CMK (cell line): ENCODE data around the gene TENM4.

Experiments
- DNase-seq: peaks from one replicate; pipeline ENCODE4 v3.0.0-alpha.2; 2010; ENCODE audit warnings: low read depth

Gene TENM4

DNA sequence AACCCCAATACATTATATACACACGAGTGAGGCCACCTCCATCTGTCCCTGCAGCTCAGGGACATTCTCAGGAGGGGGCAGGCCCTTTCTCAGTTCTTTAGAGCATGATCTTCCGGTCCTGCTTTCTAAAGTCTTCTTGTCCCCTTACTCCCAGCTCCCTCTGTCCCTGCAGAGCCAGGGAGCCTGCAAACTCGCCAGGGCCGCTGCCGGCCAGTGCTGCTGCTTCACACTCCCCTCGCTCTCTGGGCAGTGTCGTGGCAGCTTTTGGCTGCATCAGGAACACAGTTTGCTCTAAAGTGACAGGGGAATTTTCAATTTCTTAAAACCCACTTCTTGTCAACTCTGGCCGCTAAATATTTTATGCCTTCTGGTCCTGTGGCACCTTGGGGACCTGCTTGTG, 736.0 kb downstream of the TENM4 start:
- DNase-seq = no peak

DNA sequence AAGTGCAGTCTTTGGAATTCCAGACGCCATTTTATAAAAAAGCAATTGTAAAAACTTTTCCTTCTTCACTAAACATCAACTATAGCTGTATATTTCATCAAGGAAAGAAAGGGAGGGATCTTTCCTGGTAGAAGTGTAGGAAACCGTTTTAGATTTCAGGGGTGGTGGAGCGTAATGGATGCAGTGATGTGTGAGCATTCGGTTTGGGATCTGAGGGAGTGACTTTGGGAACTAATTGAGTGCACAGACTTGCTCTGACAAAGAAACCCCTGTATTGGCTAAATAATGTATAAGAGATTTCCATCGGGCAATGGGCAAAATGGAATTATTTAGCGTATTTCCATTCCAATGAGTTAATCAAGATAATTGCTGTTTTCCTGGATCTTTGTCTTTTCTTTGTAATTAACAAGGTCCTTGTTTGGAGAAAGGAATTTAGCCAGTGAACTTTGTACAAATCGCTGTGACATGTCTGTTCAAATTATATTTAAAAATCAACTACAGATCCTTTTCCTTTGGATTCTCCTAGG, 741.2 kb downstream of the TENM4 start:
- DNase-seq = no peak

DNA sequence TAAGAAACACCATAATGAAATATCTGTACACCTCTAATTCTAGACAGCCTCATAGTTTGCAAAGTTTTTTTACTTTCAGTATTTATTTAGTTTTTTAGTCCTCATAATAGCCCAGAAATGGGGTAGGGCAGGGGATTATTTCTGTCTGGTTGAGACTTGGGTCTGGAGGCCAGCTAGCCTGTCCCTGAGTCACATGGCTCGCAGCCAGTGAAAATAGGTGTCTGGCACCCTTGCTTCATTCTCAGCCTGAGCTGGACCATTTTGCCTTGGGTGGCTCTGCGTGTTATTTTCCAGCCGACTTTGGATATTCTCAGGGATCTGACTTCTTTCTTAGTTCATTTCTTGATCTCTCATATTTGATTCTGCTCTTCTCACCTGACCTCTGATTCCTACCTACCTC, 742.2 kb downstream of the TENM4 start:
- DNase-seq = no peak

DNA sequence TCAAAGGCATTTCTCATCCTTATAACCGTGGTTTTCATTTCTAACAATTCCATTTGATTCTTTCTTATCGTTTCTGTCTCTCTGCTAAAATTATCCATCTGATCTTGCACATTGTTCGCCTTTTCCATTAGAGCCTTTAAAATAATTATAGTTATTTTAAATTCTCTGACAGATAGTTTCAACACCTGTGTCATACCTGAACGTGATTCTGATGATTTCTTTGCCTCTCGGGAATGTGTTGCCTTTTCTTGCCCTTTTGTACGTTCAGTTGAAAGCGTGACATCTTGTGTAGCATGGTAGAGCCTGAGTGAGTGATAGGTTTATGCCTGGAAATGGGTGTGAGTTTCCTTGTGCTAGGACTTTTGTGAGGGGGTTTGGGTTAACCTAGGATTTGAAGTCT, 744.7 kb downstream of the TENM4 start:
- DNase-seq = no peak

DNA sequence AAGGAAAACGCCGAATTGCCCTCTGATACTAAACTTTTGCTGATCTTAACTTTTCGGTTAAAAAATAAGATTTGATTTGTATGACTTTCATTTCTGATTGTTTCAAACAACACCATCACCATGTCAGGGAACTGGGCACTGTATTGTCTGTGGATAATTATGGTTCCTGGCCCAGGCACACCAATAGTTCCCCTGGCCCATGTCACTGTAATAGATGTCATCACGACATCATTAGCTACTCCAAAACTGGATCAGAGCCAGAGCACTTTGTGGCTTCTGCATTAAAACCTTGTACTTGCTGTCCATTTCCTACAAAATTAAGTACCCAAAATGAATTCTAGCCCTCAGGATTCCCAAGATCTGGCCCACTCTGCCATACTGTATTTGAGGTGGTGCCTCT, 746.7 kb downstream of the TENM4 start:
- no peak for DNase-seq

DNA sequence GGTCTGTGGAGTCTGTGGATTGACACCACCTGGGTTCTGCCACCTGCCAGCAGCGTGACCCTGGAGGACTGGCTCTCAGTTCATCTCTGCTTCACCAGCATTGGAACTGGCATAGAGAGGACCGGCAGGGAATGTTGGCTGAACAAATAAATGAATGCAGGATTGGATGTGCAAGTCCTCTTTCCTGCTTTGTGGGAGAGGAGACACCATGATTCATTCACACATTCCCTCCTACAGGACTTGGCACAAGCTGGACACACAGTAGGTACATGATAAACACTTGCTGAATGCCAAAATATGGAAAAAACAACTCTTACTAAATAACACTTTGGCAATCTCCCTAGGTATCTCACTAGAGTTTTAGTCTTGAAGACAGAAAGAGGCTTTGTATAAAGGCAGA, 749.6 kb downstream of the TENM4 start:
- no peak for DNase-seq

DNA sequence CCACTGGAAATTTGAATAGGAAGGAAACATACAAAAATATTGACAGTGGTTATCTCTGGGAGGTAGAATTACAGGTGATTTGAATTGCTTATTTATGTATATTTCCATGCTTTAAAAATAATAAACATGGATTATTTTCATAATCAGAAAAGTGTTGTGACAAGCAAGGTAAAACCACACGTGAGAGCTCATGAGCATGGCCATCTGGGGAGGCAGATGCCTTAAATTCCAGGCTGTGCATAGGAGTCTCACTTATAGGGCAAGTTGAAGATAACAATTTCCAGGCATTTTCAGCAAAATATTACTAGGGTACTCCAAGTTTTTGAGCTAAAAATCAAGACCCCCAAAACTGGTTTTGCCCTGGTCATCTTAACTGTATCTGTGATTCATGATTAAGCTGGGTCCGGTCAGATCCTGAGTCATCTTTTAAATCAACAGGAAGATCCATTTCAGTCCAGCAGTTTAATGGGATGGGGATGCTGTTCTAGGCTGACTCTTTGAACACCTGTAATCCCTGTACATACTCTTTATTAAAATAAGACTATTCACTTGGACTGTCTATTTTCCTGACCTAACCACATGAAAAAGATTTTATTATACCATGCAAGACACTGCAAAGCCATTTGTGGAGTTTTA, 750.4 kb downstream of the TENM4 start:
- DNase-seq = no peak

DNA sequence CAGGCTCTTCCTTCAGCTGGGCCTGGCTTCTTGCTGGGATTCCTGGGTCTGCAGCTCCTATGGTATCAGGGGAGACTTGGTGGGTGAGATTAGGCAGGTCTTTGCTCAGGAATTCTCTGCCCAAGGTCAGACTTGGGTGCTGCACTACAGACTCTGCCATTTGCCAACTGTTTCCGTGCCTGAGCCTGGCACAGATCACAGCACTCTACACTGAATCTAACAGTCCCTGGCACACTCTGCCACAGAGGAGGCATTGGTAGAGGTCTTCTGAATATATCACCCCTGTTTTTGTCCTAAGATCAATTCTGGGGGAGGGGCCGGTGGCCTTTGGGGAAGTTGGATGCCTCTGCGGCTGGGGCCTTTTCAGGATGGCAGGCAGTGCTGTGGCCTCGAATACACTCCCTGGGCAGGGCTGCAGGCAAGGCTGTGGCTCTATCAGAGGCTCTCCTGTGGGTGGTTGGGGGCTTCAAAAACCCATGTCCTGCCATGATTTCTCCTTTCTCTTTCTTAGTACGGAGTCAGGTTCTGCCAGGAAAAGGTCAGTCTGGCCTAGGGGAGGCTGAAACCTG, 751.2 kb downstream of the TENM4 start:
- no peak for DNase-seq

DNA sequence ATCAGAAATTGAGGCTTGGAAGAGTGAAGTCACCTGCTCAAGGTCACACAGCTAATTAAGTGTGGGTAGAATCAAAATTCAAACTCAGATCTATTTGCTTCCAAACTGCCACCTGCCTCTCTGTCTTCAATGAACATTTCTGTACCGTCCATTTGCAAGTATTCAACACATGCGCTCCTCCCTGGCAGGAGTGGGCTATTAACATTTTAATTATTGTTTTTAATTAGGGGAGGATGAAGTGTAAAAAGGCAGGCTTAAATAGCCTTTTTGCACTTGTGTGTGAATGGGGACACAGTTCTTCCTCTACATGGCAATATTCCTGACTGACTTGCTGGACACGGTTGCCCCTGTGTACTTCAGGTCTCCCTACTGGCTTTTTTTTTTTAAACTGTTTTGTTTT, 751.7 kb downstream of the TENM4 start:
- DNase-seq = no peak

DNA sequence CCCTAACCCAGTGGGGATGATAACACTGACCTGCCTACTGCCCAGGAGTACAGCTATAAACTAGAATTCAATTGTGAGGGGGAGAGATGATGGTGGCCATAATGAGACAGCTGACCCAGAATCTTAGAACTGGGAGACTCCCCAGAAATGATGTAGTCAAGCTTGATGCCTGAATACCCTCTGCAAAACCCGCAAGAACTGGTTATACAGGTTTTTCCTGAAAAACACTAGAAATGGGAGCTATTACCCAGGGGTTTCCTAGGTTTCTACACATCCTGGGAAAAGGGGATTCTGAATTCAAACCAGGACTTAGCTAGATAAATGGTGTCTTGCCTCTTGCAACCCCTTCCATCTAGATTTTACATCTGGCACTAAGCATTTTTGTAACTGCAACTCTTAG, 752.4 kb downstream of the TENM4 start:
- DNase-seq = no peak

DNA sequence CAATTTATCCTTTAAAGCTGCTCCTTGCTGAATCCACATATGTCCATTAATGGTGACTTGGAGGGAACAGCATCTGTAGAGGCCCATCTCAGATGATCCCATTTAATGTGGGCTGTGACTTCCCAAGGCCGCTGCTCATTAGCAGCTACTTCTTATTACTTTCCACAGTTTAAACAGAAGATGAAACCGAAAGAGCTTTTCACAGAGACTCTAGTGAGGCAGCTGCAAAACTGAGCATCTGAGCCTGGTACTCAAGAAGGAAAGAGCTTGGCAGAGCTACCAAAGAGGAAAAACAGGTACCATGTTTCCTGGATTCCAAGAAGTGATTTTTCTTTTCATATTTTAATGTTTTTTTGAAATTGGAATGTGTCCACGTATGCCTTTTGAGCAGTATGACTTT, 755.7 kb downstream of the TENM4 start:
- DNase-seq = no peak

DNA sequence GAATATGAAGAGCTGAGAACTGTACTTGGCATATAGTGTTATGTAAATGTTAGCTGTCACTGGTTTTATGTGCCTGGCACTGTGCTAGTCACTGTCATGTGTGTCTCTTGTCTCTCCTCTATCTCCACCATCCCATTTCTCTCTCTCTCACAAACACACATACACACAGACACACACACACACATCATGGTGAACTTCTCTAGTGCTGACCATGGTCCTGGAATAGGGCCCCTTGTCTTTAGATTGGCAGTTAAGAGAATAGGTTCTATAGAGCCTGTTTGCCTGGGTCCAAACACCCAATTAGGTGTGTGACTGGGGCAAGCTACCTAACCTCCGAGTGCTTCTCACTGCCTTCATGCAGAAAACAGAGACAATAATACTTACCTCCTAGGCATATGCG, 756.5 kb downstream of the TENM4 start:
- DNase-seq = no peak

DNA sequence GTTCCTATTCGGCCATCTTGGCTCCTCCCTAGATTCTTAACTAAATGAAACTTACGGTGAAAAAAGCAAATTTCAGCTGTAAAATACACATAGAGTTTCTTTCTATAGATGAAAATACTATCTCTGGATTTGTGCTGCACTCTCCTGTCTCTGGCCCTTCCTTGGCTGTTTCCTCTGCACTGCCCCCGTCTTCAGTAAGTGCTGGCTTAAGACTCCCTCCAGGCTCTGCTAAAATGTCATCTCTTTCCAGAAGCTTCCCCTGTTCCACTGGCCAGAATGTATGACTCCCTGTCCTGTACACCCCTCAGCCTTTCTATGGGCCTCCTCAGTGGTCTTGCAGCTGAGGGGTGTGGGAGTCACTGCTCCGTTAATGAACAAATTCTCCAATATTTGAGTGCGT, 757.1 kb downstream of the TENM4 start:
- DNase-seq = no peak

DNA sequence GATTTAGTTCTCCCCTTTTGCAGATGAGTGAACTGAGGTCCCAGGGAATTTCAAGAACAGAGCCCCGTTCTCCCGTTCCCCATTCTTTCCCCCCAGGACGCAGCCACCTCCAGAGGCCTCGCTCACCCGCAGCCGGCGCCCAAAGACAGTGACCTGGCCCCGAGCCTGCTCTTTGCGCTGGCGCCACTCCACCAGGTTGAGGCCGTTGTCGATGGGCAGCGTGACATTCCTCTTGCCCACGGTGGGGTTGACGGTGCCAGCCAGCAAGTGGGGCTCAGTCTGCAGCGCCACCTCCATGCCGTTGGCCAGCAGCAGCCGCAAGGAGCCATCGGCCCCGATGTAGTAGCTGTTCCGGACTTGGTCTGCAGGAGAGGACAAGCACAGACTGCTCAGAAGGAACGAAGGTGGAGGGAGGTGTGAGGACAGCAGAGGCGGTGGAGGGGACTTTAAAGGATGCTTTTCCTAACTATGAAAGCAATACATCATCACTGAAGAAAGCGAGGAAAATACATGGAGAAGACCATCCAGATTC, 764.7 kb downstream of the TENM4 start:
- no peak for DNase-seq

DNA sequence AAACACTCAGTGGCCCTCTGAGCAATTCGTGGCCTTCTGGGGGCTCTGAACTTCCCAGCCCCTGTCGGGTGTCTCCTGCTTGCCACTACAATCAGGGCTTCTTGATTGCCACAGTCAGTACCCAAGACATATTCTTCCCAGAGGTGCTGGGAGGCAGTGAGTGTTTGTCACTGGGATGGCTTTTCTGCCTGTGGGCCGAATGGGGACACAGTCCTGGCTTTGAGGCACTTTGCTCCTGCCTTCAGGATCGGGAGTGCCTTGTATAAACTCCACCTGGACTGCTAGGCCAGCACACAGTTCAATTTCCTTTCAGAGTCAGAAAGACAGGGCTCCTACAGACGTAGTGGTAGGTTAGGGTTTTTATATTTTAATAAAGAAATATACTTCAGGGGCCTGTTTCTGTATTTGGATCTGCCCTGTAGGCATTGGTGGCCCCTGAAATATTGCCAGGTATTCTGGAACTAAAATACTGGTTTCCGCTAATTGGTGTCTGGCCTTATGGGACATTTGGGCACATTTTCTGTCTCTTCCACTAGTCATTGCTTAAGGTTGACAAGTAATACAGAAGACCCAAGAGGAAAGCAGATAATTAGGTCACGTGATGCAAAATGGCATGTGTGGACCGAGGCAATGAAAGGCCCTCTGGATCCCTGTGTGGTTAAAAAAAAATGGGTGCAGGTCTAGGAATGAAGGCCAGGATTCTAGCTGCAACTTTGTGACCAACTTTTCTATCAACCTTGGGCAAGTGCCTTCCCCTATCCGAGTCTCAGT, 767.8 kb downstream of the TENM4 start:
- no peak for DNase-seq

DNA sequence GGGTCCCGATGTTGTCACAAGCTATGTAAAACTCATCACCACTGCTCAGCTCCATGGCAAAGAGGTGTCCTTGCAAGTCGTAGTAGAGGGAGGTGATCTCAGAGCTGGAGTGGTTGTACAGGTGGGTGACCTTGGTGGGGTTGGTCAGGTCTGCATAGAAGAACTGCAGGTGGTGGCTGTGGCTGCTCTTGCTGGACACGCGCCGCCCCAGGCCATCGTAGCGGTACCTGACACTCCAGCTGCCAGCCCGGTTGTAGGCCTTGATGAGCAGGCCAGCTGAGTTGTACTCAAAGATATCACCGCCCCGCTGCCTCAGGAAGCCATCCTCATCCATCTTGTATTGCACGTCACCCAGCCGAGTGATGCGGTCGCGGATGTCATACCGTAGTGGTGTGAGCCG, 771.6 kb downstream of the TENM4 start:
- DNase-seq = no peak

DNA sequence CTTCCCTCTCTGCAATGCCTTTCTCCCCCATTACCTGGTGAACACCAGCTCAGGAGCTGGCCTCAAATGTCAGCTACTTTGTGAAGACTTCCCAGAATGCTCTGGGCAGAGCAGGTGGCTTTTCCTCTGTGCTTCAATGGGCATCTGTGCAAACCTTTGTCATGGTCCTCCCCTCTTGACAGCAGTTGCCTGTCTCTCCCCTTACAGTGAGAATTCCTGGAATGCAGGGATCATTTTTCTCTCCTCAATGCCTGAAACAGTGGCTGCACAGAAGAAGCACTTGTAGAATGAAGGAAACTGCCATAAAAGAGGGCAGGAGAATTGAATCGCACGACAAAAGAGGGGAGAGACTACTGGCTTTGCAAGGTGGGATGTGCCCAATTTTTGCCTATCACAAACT, 773.4 kb downstream of the TENM4 start:
- DNase-seq = no peak

DNA sequence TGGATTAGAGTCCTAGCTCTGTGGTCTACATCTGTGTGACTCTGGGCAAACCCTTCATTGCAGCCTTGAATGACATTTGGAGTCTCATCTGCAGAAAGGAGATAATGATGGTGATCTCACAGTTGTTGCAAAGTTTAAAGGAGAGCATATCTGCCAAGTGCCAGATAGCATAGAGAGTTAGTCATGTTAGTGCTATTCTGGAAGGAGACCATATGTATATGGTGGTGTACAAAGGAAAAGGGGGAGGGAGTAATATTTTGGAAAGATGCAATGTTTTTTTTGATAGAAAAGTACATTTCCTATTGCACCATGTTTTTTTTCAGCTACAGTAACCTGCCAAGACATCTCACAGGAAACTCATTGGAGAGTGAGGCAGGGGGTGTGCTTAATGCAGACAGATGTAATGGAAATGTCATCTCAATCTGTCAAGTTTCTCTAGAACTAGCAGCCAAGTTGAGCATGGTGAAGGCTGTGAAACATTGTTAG, 774.1 kb downstream of the TENM4 start:
- DNase-seq = no peak

DNA sequence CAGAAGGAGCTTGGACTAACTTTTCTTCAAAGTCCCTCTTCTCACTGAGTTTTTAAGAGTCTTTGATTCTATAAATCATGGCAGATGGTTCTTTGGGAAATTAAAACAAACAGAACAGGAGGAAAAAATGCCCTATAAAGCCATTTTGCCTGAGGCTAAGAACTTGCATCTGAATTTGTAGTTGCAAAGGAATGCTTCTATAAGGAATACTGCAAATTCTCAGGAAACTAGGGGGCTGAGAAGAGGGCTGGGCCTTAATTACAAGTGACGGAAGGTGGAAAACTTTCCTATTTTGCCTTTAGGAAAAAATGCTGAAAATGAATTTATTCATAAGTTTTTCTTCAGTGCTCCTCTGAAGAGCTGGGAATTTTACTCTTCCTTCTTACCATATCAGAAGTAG, 776.2 kb downstream of the TENM4 start:
- DNase-seq = no peak

DNA sequence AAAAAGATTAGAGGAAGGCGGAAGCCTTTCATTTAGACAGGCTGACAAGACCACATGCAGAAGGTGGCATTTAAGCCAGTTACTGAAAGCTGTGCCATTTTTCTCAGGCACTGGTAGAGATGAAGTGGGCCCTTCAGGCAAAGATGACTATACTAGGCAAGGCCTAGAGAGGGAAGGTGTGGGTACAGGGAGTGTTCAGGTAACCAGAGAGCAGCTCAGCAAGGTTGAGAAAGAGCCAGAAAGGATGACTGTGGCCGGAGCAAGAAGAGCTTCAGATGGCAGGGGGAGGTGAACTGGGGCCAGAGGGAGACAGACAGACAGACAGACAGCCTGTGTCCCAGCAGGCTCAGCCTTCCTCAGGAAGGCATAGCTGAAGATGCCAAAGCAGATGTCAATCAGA, 778.0 kb downstream of the TENM4 start:
- no peak for DNase-seq

DNA sequence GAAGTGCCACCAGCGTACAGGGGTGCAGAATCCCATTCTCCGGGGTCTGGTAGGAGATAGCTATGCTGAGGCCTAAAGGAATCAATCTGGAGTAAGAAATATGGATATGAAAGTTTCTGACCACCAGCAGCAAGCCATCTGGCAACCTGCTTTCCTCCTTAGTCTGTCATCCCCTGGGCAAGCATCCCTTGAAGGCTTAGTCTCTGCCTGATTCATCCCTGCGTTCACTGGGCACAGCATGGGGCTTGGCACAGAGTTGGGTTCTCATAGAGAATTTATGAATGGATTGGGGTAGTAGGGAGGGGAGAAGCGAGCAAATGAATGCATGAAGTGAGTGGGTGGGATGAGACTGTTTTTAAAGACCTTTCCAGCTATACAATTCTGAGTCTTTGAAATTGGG, 780.4 kb downstream of the TENM4 start:
- no peak for DNase-seq

DNA sequence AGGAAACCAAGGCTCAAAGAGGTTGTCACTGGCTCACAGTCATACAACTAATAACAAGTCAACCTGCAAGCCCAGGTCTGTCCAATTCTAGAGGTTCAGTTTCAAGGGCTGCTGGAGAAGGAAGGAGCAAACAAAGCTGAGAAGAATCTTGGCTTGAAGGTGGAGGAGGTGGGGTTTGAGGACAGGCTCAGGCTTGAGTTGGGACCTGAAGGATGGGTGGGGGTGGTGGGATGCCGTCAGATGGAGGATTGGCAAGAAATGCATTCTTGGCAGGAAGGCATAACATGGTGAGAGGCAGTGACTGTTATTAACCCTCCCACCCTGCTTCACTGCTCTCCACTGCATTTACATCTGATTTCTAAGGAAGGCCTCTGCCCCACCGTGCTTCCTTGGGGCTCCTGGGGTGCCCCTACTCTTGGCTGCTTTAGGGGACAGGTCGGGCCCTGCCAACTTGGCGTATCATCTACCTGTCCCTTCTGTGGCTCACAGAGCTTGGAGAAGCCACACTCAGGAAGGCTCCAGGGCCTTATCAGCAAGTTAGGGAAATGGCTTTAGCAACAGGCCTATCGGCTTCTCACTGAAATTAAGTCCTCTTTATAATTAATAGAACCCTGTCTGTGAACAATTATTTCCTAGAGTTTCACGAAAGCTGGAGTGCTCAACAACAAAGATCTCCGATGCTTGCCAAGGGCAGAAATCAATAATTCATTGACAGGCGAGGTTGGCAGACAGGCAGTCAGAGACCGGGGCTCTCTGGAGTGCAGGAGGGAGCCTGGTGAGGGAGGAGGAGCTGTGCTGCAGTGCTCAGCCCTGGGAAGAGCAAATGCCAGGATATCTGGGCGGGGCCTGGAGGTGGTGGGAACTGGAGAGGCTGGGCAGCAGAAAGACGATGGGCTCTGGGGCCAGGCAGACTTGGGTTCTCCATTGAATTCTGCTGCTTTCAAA, 781.2 kb downstream of the TENM4 start:
- no peak for DNase-seq
